Activated naive CD4-positive, alpha-beta T cell treated with anti-CD3 and anti-CD28 coated beads for 36 hours (primary cell): ENCODE measurements around the gene PALLD. TPM values are rescaled to one million over a fixed set of nuclear protein-coding genes. Genes with fewer than 3 reads are reported as not detected.

Experiments
- CTCF ChIA-PET: fragments of 350-600 bp; sonication (Branson Sonifier 250); formaldehyde crosslinking; loops from one replicate; lab custom pipeline; 2021; ENCODE audit warnings: antibody characterized with exemption; lab: Charles Lee
- DNase-seq: peaks from one replicate; pipeline ENCODE4 v3.0.0-alpha.2; 2020
- H3K27ac Mint-ChIP-seq: one replicate; pipeline ENCODE4 v1.8.0; 2021; ENCODE audit warnings: mild to moderate bottlenecking, mixed read lengths
- H3K27me3 Mint-ChIP-seq: one replicate; pipeline ENCODE4 v1.8.0; 2021; ENCODE audit warnings: low read depth, mixed read lengths
- H3K36me3 Mint-ChIP-seq: one replicate; pipeline ENCODE4 v1.8.0; 2021; ENCODE audit warnings: low read depth, mixed read lengths
- H3K4me1 Mint-ChIP-seq: one replicate; pipeline ENCODE4 v1.8.0; 2021; ENCODE audit warnings: low read depth, mixed read lengths
- H3K4me3 Mint-ChIP-seq: one replicate; pipeline ENCODE4 v1.8.0; 2021; ENCODE audit warnings: mild to moderate bottlenecking, moderate library complexity, mixed read lengths
- H3K9me3 Mint-ChIP-seq: one replicate; pipeline ENCODE4 v1.8.0; 2021; ENCODE audit warnings: mixed read lengths
- intact Hi-C: fragments of 100-400 bp; cut with micrococcal nuclease; formaldehyde crosslinking; loops from one replicate; pipeline ENCODE4 v1.15.1; 2023
- total RNA-seq, 2 experiments: library from RNA; stranded (reverse); gene quantifications; one replicate each; pipeline ENCODE4 v1.2.3, GENCODE V29; 2021

The PALLD gene
- total RNA-seq, 2 experiments from 2014 or later, result 7.3 to 7.8 TPM

GRCh38 chr4:168628251-168628650 is 131.4 kb downstream of the PALLD start:
- Mint-ChIP-seq H3K4me1 (peaks cover 9% of the 10 kb centered on the region), H3K27me3 (peaks cover 45% of the 10 kb centered on the region), H3K36me3 (no peaks in the 10 kb centered on the region), H3K9me3 (no peaks in the 10 kb centered on the region), H3K27ac (no peak overlapping the region), H3K4me3 (no peak overlapping the region)
- DNase-seq, result no peak
- CTCF ChIA-PET, result interaction anchor here (0.7 kb wide), 1 partner anchor 445 kb away, joined by 6 read pairs; no protein-coding TSS in a partner anchor
- intact Hi-C loops, result no loop called here

GRCh38 chr4:168629566-168629965 is 132.7 kb downstream of the PALLD start:
- intact Hi-C loops, result no loop called here
- CTCF ChIA-PET, result no interaction called here
- H3K4me3 Mint-ChIP-seq, result no peak overlapping the region
- H3K9me3 Mint-ChIP-seq, result no peaks in the 10 kb centered on the region
- no peak overlapping the region for H3K27ac Mint-ChIP-seq
- H3K27me3 Mint-ChIP-seq, result peaks cover 49% of the 10 kb centered on the region
- H3K4me1 Mint-ChIP-seq, result peaks cover 9% of the 10 kb centered on the region
- no peaks in the 10 kb centered on the region for H3K36me3 Mint-ChIP-seq
- DNase-seq, result no peak

- intact Hi-C loops, result loop anchor here (5.0 kb wide), 1 partner anchor 118 kb away; no protein-coding TSS in a partner anchor
- CTCF ChIA-PET, result interaction anchor here (1.0 kb wide), 1 partner anchor 115 kb away, joined by 3 read pairs; no protein-coding TSS in a partner anchor
- H3K27me3 Mint-ChIP-seq, result peaks cover 59% of the 10 kb centered on the region
- H3K27ac Mint-ChIP-seq, result no peak overlapping the region
- no peaks in the 10 kb centered on the region for H3K9me3 Mint-ChIP-seq
- DNase-seq, result no peak
- peaks cover 9% of the 10 kb centered on the region for H3K4me1 Mint-ChIP-seq
- no peaks in the 10 kb centered on the region for H3K36me3 Mint-ChIP-seq
- H3K4me3 Mint-ChIP-seq, result no peak overlapping the region
Measured at GRCh38 chr4:168630445-168631187, 133.8 kb downstream of the PALLD start.

GRCh38 chr4:168631241-168632162 is 134.7 kb downstream of the PALLD start:
- Mint-ChIP-seq H3K27ac (no peak overlapping the region), H3K36me3 (no peaks in the 10 kb centered on the region), H3K4me1 (peaks cover 9% of the 10 kb centered on the region), H3K27me3 (peaks cover 59% of the 10 kb centered on the region), H3K4me3 (peak overlapping the region; percentile 38), H3K9me3 (no peaks in the 10 kb centered on the region)
- CTCF ChIA-PET, result interaction anchor here (1.0 kb wide), 1 partner anchor 116 kb away, joined by 3 read pairs; no protein-coding TSS in a partner anchor
- DNase-seq, result peak; percentile 14
- intact Hi-C loops, result loop anchor here (5.0 kb wide), 1 partner anchor 119 kb away; no protein-coding TSS in a partner anchor

- Mint-ChIP-seq H3K4me3 (no peak overlapping the region), H3K27me3 (peaks cover 56% of the 10 kb centered on the region), H3K9me3 (no peaks in the 10 kb centered on the region), H3K27ac (no peak overlapping the region), H3K4me1 (peaks cover 9% of the 10 kb centered on the region), H3K36me3 (no peaks in the 10 kb centered on the region)
- DNase-seq, result no peak
- CTCF ChIA-PET, result no interaction called here
- intact Hi-C loops, result loop anchor here (5.0 kb wide), 1 partner anchor 120 kb away; no protein-coding TSS in a partner anchor
Measured at GRCh38 chr4:168632301-168632725, 135.5 kb downstream of the PALLD start.

GRCh38 chr4:168633064-168633463 is 136.2 kb downstream of the PALLD start:
- Mint-ChIP-seq H3K4me1 (peaks cover 9% of the 10 kb centered on the region), H3K27me3 (peaks cover 56% of the 10 kb centered on the region), H3K4me3 (no peak overlapping the region), H3K9me3 (no peaks in the 10 kb centered on the region), H3K27ac (no peak overlapping the region), H3K36me3 (no peaks in the 10 kb centered on the region)
- intact Hi-C loops, result loop anchor here (5.0 kb wide), 1 partner anchor 121 kb away; no protein-coding TSS in a partner anchor
- DNase-seq, result no peak
- CTCF ChIA-PET, result no interaction called here

- Mint-ChIP-seq H3K36me3 (no peaks in the 10 kb centered on the region), H3K27me3 (peaks cover 53% of the 10 kb centered on the region), H3K4me3 (no peak overlapping the region), H3K9me3 (no peaks in the 10 kb centered on the region), H3K4me1 (peaks cover 9% of the 10 kb centered on the region), H3K27ac (no peak overlapping the region)
- CTCF ChIA-PET, result no interaction called here
- intact Hi-C loops, result loop anchor here (5.0 kb wide), 1 partner anchor 121 kb away; no protein-coding TSS in a partner anchor
- DNase-seq, result no peak
Measured at GRCh38 chr4:168633496-168633895, 136.6 kb downstream of the PALLD start.

- H3K27me3 Mint-ChIP-seq, result peaks cover 50% of the 10 kb centered on the region
- H3K9me3 Mint-ChIP-seq, result peaks cover 2% of the 10 kb centered on the region
- CTCF ChIA-PET, result no interaction called here
- intact Hi-C loops, result loop anchor here (5.0 kb wide), 1 partner anchor 122 kb away; no protein-coding TSS in a partner anchor
- no peaks in the 10 kb centered on the region for H3K36me3 Mint-ChIP-seq
- no peak for DNase-seq
- H3K4me1 Mint-ChIP-seq, result peaks cover 9% of the 10 kb centered on the region
- H3K27ac Mint-ChIP-seq, result no peak overlapping the region
- H3K4me3 Mint-ChIP-seq, result no peak overlapping the region
Measured at GRCh38 chr4:168634276-168634802, 137.5 kb downstream of the PALLD start.

GRCh38 chr4:168636040-168636439 is 139.2 kb downstream of the PALLD start:
- H3K4me1 Mint-ChIP-seq, result peaks cover 7% of the 10 kb centered on the region
- DNase-seq, result no peak
- CTCF ChIA-PET, result no interaction called here
- intact Hi-C loops, result no loop called here
- H3K4me3 Mint-ChIP-seq, result no peak overlapping the region
- no peaks in the 10 kb centered on the region for H3K36me3 Mint-ChIP-seq
- H3K27ac Mint-ChIP-seq, result no peak overlapping the region
- peaks cover 36% of the 10 kb centered on the region for H3K27me3 Mint-ChIP-seq
- H3K9me3 Mint-ChIP-seq, result peaks cover 2% of the 10 kb centered on the region

- Mint-ChIP-seq H3K4me3 (no peak overlapping the region), H3K36me3 (no peaks in the 10 kb centered on the region), H3K27ac (no peak overlapping the region), H3K9me3 (peaks cover 2% of the 10 kb centered on the region), H3K27me3 (peaks cover 31% of the 10 kb centered on the region), H3K4me1 (peaks cover 5% of the 10 kb centered on the region)
- CTCF ChIA-PET, result no interaction called here
- no peak for DNase-seq
- intact Hi-C loops, result no loop called here
Measured at GRCh38 chr4:168636506-168637196, 139.8 kb downstream of the PALLD start.

- no peak overlapping the region for H3K27ac Mint-ChIP-seq
- CTCF ChIA-PET, result no interaction called here
- no peaks in the 10 kb centered on the region for H3K36me3 Mint-ChIP-seq
- DNase-seq, result no peak
- peaks cover 24% of the 10 kb centered on the region for H3K27me3 Mint-ChIP-seq
- H3K9me3 Mint-ChIP-seq, result peaks cover 2% of the 10 kb centered on the region
- H3K4me3 Mint-ChIP-seq, result no peak overlapping the region
- H3K4me1 Mint-ChIP-seq, result no peaks in the 10 kb centered on the region
- intact Hi-C loops, result no loop called here
Measured at GRCh38 chr4:168637872-168638756, 141.3 kb downstream of the PALLD start.
